Fibroblast of the aortic adventitia (primary cell): ENCODE results near the gene KIAA0825. TPM values are rescaled to one million over a fixed set of nuclear protein-coding genes. Genes with fewer than 3 reads are reported as not detected.

Source experiments
- DNase-seq: peaks from one replicate; pipeline ENCODE4 v3.0.0-alpha.2; 2010; ENCODE audit warnings: low read depth
- H3K4me3 ChIP-seq: 2 replicates; pipeline ENCODE4 v1.5.1; 2011; ENCODE audit warnings: low read depth, mild to moderate bottlenecking, control low read depth, low read length, moderate library complexity
- CTCF ChIP-seq: IDR thresholded peaks from 2 replicates; pipeline ENCODE4 v1.5.1; 2011; ENCODE audit warnings: mild to moderate bottlenecking, low read length, control low read depth, inconsistent platforms; ENCODE audit not compliant: insufficient read depth
- total RNA-seq: library from RNA; depleted of rRNA; stranded (reverse); fragments of >200 nt; gene quantifications from 2 replicates; pipeline ENCODE4 v1.2.3, GENCODE V29; 2012; ENCODE audit warnings: low replicate concordance

KIAA0825 gene
- total RNA-seq, 1 donor: 12.2 TPM

GRCh38 chr5:94467954-94468930 lies 150.2 kb downstream of the KIAA0825 start:
- no peak for TF ChIP-seq CTCF
- no peak for DNase-seq
- H3K4me3 ChIP-seq: no peak overlapping the region

- DNase-seq: no peak
- H3K4me3 ChIP-seq: no peak overlapping the region
- no peak for TF ChIP-seq CTCF
Observed at GRCh38 chr5:94467346-94467953, 151.0 kb downstream of the KIAA0825 start.

DNA sequence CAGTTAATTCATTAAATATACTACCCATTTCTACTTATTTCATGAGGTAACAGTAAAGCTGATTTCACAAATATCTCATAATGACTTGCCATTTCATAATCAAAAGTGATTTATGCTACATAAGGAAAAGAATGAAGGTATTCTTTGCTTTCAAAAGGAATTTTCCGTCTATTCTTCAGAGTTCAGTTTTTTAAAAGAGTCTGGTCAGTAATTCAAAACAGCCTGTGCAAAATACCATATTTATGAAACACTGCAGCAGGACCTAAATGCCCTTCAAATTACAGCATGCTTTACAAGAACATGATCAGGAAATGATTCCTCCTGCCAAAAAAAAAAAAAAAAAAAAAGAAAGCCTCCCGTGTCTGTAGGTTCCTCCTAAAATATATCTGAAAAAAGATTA lies 154.7 kb downstream of the KIAA0825 start:
- H3K4me3 ChIP-seq: no peak overlapping the region
- DNase-seq: peak; percentile 71

GRCh38 chr5:94461131-94461530 lies 157.3 kb downstream of the KIAA0825 start:
- TF ChIP-seq CTCF: no peak
- DNase-seq: no peak
- no peak overlapping the region for H3K4me3 ChIP-seq

More for the DNA sequence above, 154.7 kb downstream of the KIAA0825 start:
- TF ChIP-seq CTCF: no peak

- no peak for TF ChIP-seq CTCF
- no peak for DNase-seq
- H3K4me3 ChIP-seq: no peak overlapping the region
Observed at GRCh38 chr5:94459915-94460314, 158.5 kb downstream of the KIAA0825 start.

GRCh38 chr5:94457788-94458187 lies 160.6 kb downstream of the KIAA0825 start:
- no peak for DNase-seq
- TF ChIP-seq CTCF: no peak
- no peak overlapping the region for H3K4me3 ChIP-seq
